ENCODE data around the gene POU2AF3.
"Not testable (repeated sequence)": the region's sequence is repeated elsewhere in the genome, so short reads cannot be mapped to it uniquely, and the experiment has no call there.

Gene POU2AF3

DNA sequence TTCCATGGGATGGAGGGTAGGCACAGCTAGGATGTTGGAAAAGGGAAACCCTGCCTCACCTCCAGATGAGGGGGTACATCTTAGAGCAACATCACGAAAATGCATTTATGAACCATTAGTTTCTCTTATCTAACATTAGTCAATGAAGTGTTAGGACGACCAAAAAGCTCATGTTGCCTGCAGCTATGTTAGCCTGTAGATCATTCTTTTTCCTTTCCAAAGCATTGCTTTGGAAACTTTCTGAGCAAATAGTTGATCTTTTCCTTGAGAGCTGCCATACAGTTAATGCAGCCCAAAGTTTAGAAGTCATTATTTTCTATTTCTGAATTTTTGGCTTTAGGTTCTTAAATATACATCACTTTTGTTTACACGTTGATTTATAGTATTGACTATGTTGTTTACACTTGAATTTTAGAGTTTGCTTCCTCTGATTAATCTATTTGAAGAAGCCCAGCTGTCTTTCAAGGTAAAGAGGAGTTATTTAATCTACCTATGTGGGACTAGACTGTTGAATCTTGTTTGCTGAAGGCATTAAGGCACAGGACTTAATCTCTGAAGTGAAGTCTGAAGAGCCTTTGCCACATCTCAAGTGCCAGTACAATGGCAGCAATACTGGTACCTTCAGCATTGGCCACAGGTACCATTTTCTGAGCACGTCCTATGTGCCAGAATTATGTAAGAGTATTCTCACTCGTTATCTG lies 11.0 kb downstream of the POU2AF3 start:
- no peak overlapping the region for H3K27ac Mint-ChIP-seq
- no peak overlapping the region for H3K4me3 Mint-ChIP-seq
- no peak for DNase-seq
- no peaks in the 10 kb centered on the region for H3K9me3 Mint-ChIP-seq
- no peak for ATAC-seq
- H3K4me1 Mint-ChIP-seq: no peaks in the 10 kb centered on the region
- peaks cover 43% of the 10 kb centered on the region for H3K27me3 Mint-ChIP-seq

DNA sequence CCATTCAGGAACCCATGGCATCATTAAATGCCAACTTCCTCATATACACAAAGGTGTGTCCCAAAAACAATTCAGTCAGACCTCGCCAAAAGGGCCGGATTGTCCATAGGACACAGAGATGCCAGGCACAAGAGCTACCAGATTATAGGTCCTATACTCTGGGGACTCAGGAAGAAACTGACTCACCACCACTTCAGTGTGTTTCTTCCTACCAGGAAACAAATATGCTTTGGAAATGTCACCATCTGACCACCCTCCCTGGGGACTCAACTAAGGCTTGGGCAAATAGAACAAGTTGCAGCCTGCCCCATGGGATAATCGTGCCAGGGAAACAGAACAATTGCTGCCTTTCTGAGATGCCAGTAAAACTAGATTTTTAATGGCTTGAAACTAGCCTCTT lies 11.7 kb downstream of the POU2AF3 start:
- DNase-seq (no peak), ATAC-seq (no peak)
- H3K27me3 Mint-ChIP-seq: peaks cover 43% of the 10 kb centered on the region
- no peaks in the 10 kb centered on the region for H3K9me3 Mint-ChIP-seq
- H3K27ac Mint-ChIP-seq: no peak overlapping the region
- no peak overlapping the region for H3K4me3 Mint-ChIP-seq
- H3K4me1 Mint-ChIP-seq: no peaks in the 10 kb centered on the region

DNA sequence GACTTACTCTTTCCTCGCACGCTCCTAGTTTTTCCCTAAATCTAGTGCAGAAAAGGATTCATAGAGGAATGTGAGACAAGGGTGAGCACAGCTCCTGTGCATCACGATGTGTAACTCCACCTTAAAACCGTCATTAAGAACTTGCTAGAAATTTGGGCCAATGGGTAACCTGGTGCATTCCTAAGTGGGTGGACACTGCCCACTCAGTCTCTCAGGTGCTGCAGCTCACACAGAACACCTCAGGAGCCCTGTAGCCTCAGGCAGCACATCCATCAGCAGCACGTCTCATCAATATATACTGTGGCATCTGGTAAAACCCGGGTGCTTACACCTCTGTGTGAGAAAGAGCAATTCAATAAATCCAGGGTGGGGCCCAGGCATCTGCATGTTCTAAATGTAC lies 12.4 kb downstream of the POU2AF3 start:
- DNase-seq (no peak), ATAC-seq (no peak)
- no peak overlapping the region for H3K4me3 Mint-ChIP-seq
- no peak overlapping the region for H3K27ac Mint-ChIP-seq
- no peaks in the 10 kb centered on the region for H3K9me3 Mint-ChIP-seq
- peaks cover 43% of the 10 kb centered on the region for H3K27me3 Mint-ChIP-seq
- H3K4me1 Mint-ChIP-seq: no peaks in the 10 kb centered on the region

GRCh38 chr11:111312076-111312475 lies 13.7 kb downstream of the POU2AF3 start:
- H3K9me3 Mint-ChIP-seq: no peaks in the 10 kb centered on the region
- H3K27ac Mint-ChIP-seq: no peak overlapping the region
- H3K27me3 Mint-ChIP-seq: peaks cover 37% of the 10 kb centered on the region
- H3K4me1 Mint-ChIP-seq: no peaks in the 10 kb centered on the region
- no peak overlapping the region for H3K4me3 Mint-ChIP-seq
- no peak for ATAC-seq
- no peak for DNase-seq

DNA sequence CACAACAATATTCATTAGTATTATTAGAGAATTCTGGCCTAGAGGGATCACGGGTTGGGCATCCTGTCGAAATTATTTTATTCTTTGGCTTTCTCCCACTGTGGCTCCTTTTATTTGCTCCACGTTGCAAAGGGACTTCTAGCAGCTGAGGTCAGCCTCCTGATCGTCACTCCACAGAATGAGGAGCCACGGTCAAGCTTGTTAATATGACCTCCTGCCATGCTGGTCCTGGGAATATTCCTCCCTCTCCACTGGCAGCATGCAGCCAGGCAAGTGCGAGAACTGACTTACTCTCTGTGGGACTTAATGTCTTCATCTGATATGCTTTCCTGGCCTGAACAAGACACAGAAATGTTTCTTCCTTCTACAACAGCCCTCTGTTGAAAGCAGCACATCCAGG lies 20.9 kb downstream of the POU2AF3 start:
- DNase-seq: no peak

DNA sequence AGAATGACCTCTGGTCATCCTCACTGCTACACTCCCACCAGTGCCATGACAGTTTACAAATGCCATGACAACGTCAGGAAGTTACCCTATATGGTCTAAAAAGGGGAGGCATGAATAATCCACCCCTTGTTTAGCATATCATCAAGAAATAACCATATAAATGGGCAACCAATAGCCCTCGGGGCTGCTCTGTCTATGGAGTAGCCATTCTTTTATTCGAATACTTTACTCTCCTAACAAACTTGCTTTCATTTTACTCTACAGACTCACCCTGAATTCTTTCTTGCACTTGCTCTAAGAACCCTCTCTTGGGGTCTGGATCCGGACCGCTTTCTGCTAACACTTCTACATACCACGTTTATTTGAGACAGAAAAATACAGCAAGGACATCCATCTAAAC lies 21.9 kb downstream of the POU2AF3 start:
- not testable (repeated sequence) for DNase-seq, H3K9me3 Mint-ChIP-seq, ATAC-seq, H3K4me1 Mint-ChIP-seq, H3K4me3 Mint-ChIP-seq, H3K27ac Mint-ChIP-seq
- peaks cover 19% of the 10 kb centered on the region for H3K27me3 Mint-ChIP-seq

More for the DNA sequence above, 20.9 kb downstream of the POU2AF3 start:
- H3K9me3 Mint-ChIP-seq: no peaks in the 10 kb centered on the region
- peak overlapping the region in 1 of 2 donors; percentile 27 for H3K27ac Mint-ChIP-seq
- H3K4me1 Mint-ChIP-seq: no peaks in the 10 kb centered on the region
- H3K4me3 Mint-ChIP-seq: no peak overlapping the region
- H3K27me3 Mint-ChIP-seq: peaks cover 28% of the 10 kb centered on the region
- ATAC-seq: no peak

DNA sequence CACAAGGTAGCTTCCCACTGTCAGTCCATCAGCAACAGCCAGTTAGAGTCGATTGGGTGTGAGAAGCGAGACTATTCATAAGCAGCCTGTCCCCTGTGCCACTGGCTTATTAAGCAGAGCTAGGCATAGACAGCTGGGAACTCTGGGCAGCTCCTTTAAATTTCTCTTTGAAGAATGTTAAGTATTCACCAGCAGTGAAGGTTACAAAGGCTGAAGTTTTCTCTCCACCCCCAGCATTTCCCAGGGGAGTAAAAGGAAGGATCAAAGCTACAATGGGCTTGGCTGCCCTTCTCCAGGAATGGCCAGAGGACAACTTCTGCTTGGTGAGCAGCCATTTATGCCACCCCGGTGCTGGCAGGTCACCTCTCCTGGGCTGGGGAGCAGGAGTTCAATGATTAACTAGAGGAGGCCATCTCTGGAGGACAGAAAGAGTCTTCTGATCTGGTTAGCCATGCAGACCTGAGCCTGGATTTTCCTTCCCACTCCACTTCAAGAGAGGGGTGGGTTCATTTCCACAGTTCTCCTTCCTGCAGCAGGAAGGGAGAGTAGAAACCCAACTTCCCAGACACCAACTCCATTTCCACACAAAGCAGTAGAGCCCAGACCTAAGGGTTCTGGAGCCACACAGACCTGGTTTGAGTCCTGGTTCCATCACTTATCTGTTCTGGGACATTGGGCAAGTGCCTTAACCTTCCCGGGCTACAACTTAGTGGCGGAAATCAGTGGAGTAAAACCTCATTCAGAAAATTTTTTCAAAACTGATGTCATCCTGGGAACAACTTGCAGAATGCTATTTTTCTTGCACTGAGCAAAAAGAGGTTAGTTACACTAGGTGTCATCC lies 22.6 kb downstream of the POU2AF3 start:
- Mint-ChIP-seq H3K27me3 (peaks cover 12% of the 10 kb centered on the region), H3K4me3 (no peak overlapping the region), H3K27ac (peak overlapping the region in 1 of 2 donors; percentile 71), H3K9me3 (no peaks in the 10 kb centered on the region), H3K4me1 (no peaks in the 10 kb centered on the region)
- DNase-seq (no peak), ATAC-seq (no peak)

DNA sequence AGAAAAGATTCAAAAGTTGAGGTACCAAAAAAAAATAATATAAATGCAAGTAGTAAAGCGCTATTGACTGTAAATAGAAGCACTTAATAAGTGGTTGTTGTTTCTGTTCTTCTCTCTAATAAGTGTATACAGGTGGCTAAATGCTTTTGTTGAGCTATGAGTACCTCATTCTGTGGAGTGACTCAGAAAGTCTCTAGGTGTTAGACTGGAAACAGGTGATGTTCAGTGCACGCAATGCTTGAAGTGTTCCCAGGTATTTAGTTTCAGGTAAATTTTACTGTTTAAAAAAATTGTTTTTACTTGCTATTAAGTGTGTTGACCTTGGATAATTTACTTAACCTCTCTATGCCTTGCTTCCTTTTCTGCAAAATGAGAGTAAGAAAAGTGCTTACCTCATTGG lies 24.2 kb downstream of the POU2AF3 start:
- no peak overlapping the region for H3K4me3 Mint-ChIP-seq
- DNase-seq: no peak
- H3K4me1 Mint-ChIP-seq: no peaks in the 10 kb centered on the region
- H3K27me3 Mint-ChIP-seq: peaks cover 7% of the 10 kb centered on the region
- H3K27ac Mint-ChIP-seq: no peak overlapping the region
- no peak for ATAC-seq
- H3K9me3 Mint-ChIP-seq: no peaks in the 10 kb centered on the region

- Mint-ChIP-seq H3K9me3 (no peaks in the 10 kb centered on the region), H3K4me3 (no peak overlapping the region), H3K27me3 (peaks cover 7% of the 10 kb centered on the region), H3K27ac (no peak overlapping the region), H3K4me1 (no peaks in the 10 kb centered on the region)
- ATAC-seq (no peak), DNase-seq (no peak)
These were observed 26.0 kb downstream of the POU2AF3 start for GRCh38 chr11:111324277-111324720.

GRCh38 chr11:111325259-111325658 lies 26.9 kb downstream of the POU2AF3 start:
- H3K27me3 Mint-ChIP-seq: peaks cover 7% of the 10 kb centered on the region
- no peaks in the 10 kb centered on the region for H3K4me1 Mint-ChIP-seq
- H3K4me3 Mint-ChIP-seq: no peak overlapping the region
- H3K27ac Mint-ChIP-seq: no peak overlapping the region
- no peak for DNase-seq
- no peak for ATAC-seq
- no peaks in the 10 kb centered on the region for H3K9me3 Mint-ChIP-seq

DNA sequence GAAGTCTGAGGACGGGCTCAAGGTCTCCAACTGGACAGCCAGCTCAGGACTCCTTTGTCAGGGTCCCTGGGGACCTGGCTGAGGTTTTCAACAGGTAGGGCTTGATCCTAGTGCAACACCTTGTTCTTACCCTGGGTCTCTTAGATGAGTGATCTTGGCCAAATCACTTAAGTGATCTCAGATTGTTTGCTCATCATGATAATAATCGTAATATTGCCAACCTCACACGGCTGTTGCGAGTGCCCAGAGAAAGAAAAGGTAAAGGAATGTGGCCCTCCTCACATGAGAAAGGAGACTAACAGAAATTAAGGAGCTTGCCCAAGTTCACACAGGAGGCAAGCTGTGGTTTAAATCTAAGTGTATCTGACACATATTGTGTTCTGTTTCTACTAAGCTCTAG lies 28.5 kb downstream of the POU2AF3 start:
- Mint-ChIP-seq H3K4me1 (no peaks in the 10 kb centered on the region), H3K9me3 (no peaks in the 10 kb centered on the region), H3K27ac (no peak overlapping the region), H3K27me3 (peaks cover 4% of the 10 kb centered on the region), H3K4me3 (no peak overlapping the region)
- DNase-seq: no peak
- no peak for ATAC-seq

GRCh38 chr11:111327908-111328624 lies 29.7 kb downstream of the POU2AF3 start:
- H3K27ac Mint-ChIP-seq: no peak overlapping the region

DNA sequence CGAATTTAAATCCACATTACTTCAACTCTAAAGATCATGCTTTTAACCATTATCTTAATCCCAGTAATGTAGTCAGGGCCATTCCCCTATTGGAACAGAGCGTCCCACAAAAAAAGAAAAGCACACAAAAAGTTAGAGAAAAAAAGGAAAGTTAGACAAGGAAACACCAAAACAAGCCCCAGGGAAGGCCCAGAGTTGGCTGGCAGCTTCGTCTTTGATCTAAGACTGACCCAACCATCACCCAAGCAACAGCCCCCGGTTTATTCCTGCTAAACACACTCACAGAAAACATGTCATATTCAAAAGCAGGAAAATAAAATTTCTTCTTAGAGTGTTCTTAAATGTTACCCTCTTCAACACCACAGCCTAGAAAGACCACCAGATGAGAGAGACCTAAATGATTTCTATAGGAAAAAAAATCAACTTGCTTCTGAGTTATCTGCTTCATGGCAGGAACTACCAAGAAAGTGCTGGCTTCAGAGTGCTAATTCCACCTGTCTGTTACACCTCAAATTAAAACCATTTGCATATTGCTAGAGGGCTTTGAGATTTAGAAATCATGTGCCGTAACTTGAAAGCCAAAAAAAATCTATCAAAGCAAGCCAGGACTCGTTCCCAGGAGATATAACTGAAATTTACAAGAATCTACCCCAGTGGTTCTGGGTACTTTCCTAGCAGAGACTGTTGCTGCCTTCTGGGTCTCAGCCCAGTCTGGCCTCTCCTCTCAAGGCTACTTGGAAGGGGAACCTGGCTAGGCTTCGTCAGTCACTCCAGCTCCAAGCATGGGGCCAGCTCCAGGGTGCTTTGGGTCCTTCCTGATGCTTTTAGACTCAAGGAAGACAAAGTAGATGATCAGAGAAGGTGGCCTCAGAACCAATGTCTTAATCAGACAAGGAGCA lies 31.2 kb downstream of the POU2AF3 start:
- ATAC-seq (no peak), DNase-seq (no peak)
- Mint-ChIP-seq H3K4me1 (no peaks in the 10 kb centered on the region), H3K27me3 (peaks cover 6% of the 10 kb centered on the region), H3K9me3 (no peaks in the 10 kb centered on the region), H3K4me3 (no peak overlapping the region), H3K27ac (no peak overlapping the region)

More at GRCh38 chr11:111327908-111328624, 29.7 kb downstream of the POU2AF3 start:
- DNase-seq (no peak), ATAC-seq (no peak)
- Mint-ChIP-seq H3K9me3 (no peaks in the 10 kb centered on the region), H3K4me1 (no peaks in the 10 kb centered on the region), H3K27me3 (no peaks in the 10 kb centered on the region), H3K4me3 (no peak overlapping the region)

GRCh38 chr11:111330234-111330893 lies 32.0 kb downstream of the POU2AF3 start:
- no peak overlapping the region for H3K4me3 Mint-ChIP-seq
- H3K4me1 Mint-ChIP-seq: no peaks in the 10 kb centered on the region
- no peak for ATAC-seq
- no peaks in the 10 kb centered on the region for H3K9me3 Mint-ChIP-seq
- no peak overlapping the region for H3K27ac Mint-ChIP-seq
- peaks cover 6% of the 10 kb centered on the region for H3K27me3 Mint-ChIP-seq
- no peak for DNase-seq
